Lower leg skin (tissue), 3 donors: ENCODE results near the gene PHLDB3.

Source experiments
- CTCF ChIP-seq, 3 donors: fragments of 450-650 bp; IDR thresholded peaks; one replicate each; pipeline ENCODE4 v1.5.1; 2016; ENCODE audit warnings: antibody characterized with exemption in 3 of 3, mild to moderate bottlenecking in 3 of 3, moderate library complexity in 2 of 3
- POLR2A ChIP-seq, 2 donors: fragments of 450-650 bp; IDR thresholded peaks; one replicate each; pipeline ENCODE4 v1.6.1; 2016 to 2017; ENCODE audit warnings: antibody characterized with exemption in 2 of 2, mild to moderate bottlenecking in 1 of 2, moderate library complexity in 1 of 2

GRCh38 chr19:43501661-43502418 is 2.7 kb downstream of the PHLDB3 start:
- TF ChIP-seq CTCF (IDR thresholded peaks at IDR 0.05) (no peak), POLR2A (IDR thresholded peaks at IDR 0.05) (no peak)
